Mesendoderm (in vitro differentiated cells): ENCODE results near the gene STPG3.

Experiments
- DNase-seq: peaks from one replicate; pipeline ENCODE4 v3.0.0; 2013
- H2AK5ac ChIP-seq: 2 replicates; pipeline ENCODE4 v1.6.1; 2013; ENCODE audit warnings: low read length, inconsistent platforms
- H2BK120ac ChIP-seq: 2 replicates; pipeline ENCODE4 v1.6.1; 2013; ENCODE audit warnings: low read depth, mild to moderate bottlenecking, low read length, moderate library complexity, mixed read lengths
- H2BK15ac ChIP-seq: replicated peaks from 2 replicates; pipeline ENCODE4 v1.6.1; 2013; ENCODE audit warnings: low read depth, mild to moderate bottlenecking, moderate library complexity
- H2BK5ac ChIP-seq: 2 replicates; pipeline ENCODE4 v1.6.1; 2013; ENCODE audit warnings: low read length, inconsistent platforms
- H3K18ac ChIP-seq: 2 replicates; pipeline ENCODE4 v1.6.1; 2013; ENCODE audit warnings: mild to moderate bottlenecking, low read length, mixed read lengths
- H3K23ac ChIP-seq: one replicate; pipeline ENCODE4 v1.6.1; 2013; ENCODE audit warnings: low read length
- H3K27ac ChIP-seq: 2 replicates; pipeline ENCODE4 v1.5.1; 2013; ENCODE audit warnings: low read depth, mild to moderate bottlenecking, inconsistent platforms, low read length, moderate library complexity
- H3K27me3 ChIP-seq: 2 replicates; pipeline ENCODE4 v1.6.1; 2013; ENCODE audit warnings: low read length, control low read depth, mild to moderate bottlenecking, inconsistent platforms; ENCODE audit not compliant: insufficient read depth, poor library complexity
- H3K36me3 ChIP-seq: 2 replicates; pipeline ENCODE4 v1.6.1; 2013; ENCODE audit warnings: low read length, inconsistent platforms; ENCODE audit not compliant: control insufficient read depth, insufficient read depth
- H3K4ac ChIP-seq: one replicate; pipeline ENCODE4 v1.6.1; 2013; ENCODE audit warnings: low read depth, mild to moderate bottlenecking, low read length, moderate library complexity
- H3K4me1 ChIP-seq: 2 replicates; pipeline ENCODE4 v1.6.1; 2013; ENCODE audit warnings: low read depth, low read length, inconsistent platforms; ENCODE audit not compliant: control insufficient read depth
- H3K4me2 ChIP-seq: 2 replicates; pipeline ENCODE4 v1.6.1; 2013; ENCODE audit warnings: low read length
- H3K4me3 ChIP-seq: 2 replicates; pipeline ENCODE4 v1.5.1; 2013; ENCODE audit warnings: mild to moderate bottlenecking, low read length
- H3K56ac ChIP-seq: one replicate; pipeline ENCODE4 v1.6.1; 2013; ENCODE audit warnings: low read length
- H3K79me1 ChIP-seq: 2 replicates; pipeline ENCODE4 v1.6.1; 2013; ENCODE audit warnings: low read length, inconsistent platforms
- H3K79me2 ChIP-seq: 2 replicates; pipeline ENCODE4 v1.6.1; 2013; ENCODE audit warnings: mild to moderate bottlenecking, low read length; ENCODE audit not compliant: control insufficient read depth, insufficient read depth
- H3K9ac ChIP-seq: 2 replicates; pipeline ENCODE4 v1.6.1; 2013; ENCODE audit warnings: low read length, inconsistent platforms
- H4K5ac ChIP-seq: one replicate; pipeline ENCODE4 v1.6.1; 2013; ENCODE audit warnings: low read length
- H4K8ac ChIP-seq: one replicate; pipeline ENCODE4 v1.6.1; 2013; ENCODE audit warnings: low read depth, mild to moderate bottlenecking, control low read depth, low read length, moderate library complexity
- WGBS: extraction: QIAGEN DNeasy Blood & Tissue Kit; methylation state at CpG from one replicate; pipeline ENCODE4 v1.1.7; 2013; ENCODE audit warnings: low lambda C conversion rate, missing lambda C conversion rate; ENCODE audit not compliant: insufficient coverage; ENCODE audit errors: extremely low coverage; 5-methylcytosine and 5-hydroxymethylcytosine counted together

Gene STPG3

GRCh38 chr9:137262909-137263285, 11.8 kb downstream of the STPG3 start:
- no CpG with 5 or more reads among the region's 24 CpGs for WGBS
- no peak for DNase-seq

GRCh38 chr9:137263506-137263905, 12.4 kb downstream of the STPG3 start:
- Histone ChIP-seq H2BK120ac (no peak overlapping the region), H3K4me2 (no peak overlapping the region), H4K5ac (no peak overlapping the region), H4K8ac (no peak overlapping the region), H3K56ac (no peak overlapping the region), H2BK15ac (no peak overlapping the region), H3K79me1 (no peaks in the 10 kb centered on the region), H3K18ac (no peak overlapping the region), H2BK5ac (no peak overlapping the region), H2AK5ac (no peak overlapping the region), H3K4me3 (no peak overlapping the region), H3K27ac (no peak overlapping the region), H3K9ac (no peak overlapping the region), H3K27me3 (no peaks in the 10 kb centered on the region), H3K79me2 (no peaks in the 10 kb centered on the region), H3K36me3 (peaks cover 11% of the 10 kb centered on the region), H3K4me1 (no peaks in the 10 kb centered on the region), H3K4ac (no peak overlapping the region), H3K23ac (no peak overlapping the region)
- no peak for DNase-seq
- WGBS, result no CpG with 5 or more reads among the region's 10 CpGs

More at GRCh38 chr9:137262909-137263285, 11.8 kb downstream of the STPG3 start:
- H3K18ac ChIP-seq, result no peak overlapping the region
- no peak overlapping the region for H2BK120ac ChIP-seq
- no peak overlapping the region for H2BK5ac ChIP-seq
- H4K5ac ChIP-seq, result no peak overlapping the region
- no peak overlapping the region for H2AK5ac ChIP-seq
- H3K4me2 ChIP-seq, result no peak overlapping the region
- H3K79me1 ChIP-seq, result no peaks in the 10 kb centered on the region
- no peak overlapping the region for H3K9ac ChIP-seq
- no peak overlapping the region for H2BK15ac ChIP-seq
- no peak overlapping the region for H3K23ac ChIP-seq
- peaks cover 11% of the 10 kb centered on the region for H3K36me3 ChIP-seq
- no peak overlapping the region for H3K56ac ChIP-seq
- no peak overlapping the region for H4K8ac ChIP-seq
- no peaks in the 10 kb centered on the region for H3K79me2 ChIP-seq
- no peaks in the 10 kb centered on the region for H3K27me3 ChIP-seq
- H3K4me3 ChIP-seq, result no peak overlapping the region
- no peaks in the 10 kb centered on the region for H3K4me1 ChIP-seq
- H3K27ac ChIP-seq, result no peak overlapping the region
- H3K4ac ChIP-seq, result no peak overlapping the region

GRCh38 chr9:137264067-137264466, 13.0 kb downstream of the STPG3 start:
- no peak overlapping the region for H3K4ac ChIP-seq
- DNase-seq, result no peak
- H3K79me1 ChIP-seq, result peaks cover 2% of the 10 kb centered on the region
- H2BK15ac ChIP-seq, result no peak overlapping the region
- no peak overlapping the region for H3K4me3 ChIP-seq
- H3K23ac ChIP-seq, result no peak overlapping the region
- H3K56ac ChIP-seq, result no peak overlapping the region
- H3K4me2 ChIP-seq, result no peak overlapping the region
- no peak overlapping the region for H2AK5ac ChIP-seq
- peaks cover 13% of the 10 kb centered on the region for H3K36me3 ChIP-seq
- H2BK120ac ChIP-seq, result no peak overlapping the region
- no peak overlapping the region for H3K18ac ChIP-seq
- H4K8ac ChIP-seq, result no peak overlapping the region
- no CpG with 5 or more reads among the region's 22 CpGs for WGBS
- no peaks in the 10 kb centered on the region for H3K79me2 ChIP-seq
- no peak overlapping the region for H3K9ac ChIP-seq
- no peak overlapping the region for H2BK5ac ChIP-seq
- no peaks in the 10 kb centered on the region for H3K27me3 ChIP-seq
- H3K27ac ChIP-seq, result no peak overlapping the region
- no peak overlapping the region for H4K5ac ChIP-seq
- H3K4me1 ChIP-seq, result no peaks in the 10 kb centered on the region

GRCh38 chr9:137265496-137266161, 14.5 kb downstream of the STPG3 start:
- H3K4me2 ChIP-seq, result no peak overlapping the region
- H3K4me3 ChIP-seq, result no peak overlapping the region
- no peaks in the 10 kb centered on the region for H3K4me1 ChIP-seq
- H2BK120ac ChIP-seq, result no peak overlapping the region
- peaks cover 12% of the 10 kb centered on the region for H3K36me3 ChIP-seq
- H2BK5ac ChIP-seq, result no peak overlapping the region
- H4K8ac ChIP-seq, result no peak overlapping the region
- WGBS, result no CpG with 5 or more reads among the region's 29 CpGs
- H3K56ac ChIP-seq, result no peak overlapping the region
- H3K79me2 ChIP-seq, result no peaks in the 10 kb centered on the region
- H2BK15ac ChIP-seq, result no peak overlapping the region
- peaks cover 2% of the 10 kb centered on the region for H3K79me1 ChIP-seq
- H3K27ac ChIP-seq, result no peak overlapping the region
- no peak overlapping the region for H3K4ac ChIP-seq
- no peak overlapping the region for H2AK5ac ChIP-seq
- no peak overlapping the region for H3K9ac ChIP-seq
- no peak overlapping the region for H3K23ac ChIP-seq
- H3K18ac ChIP-seq, result no peak overlapping the region
- no peaks in the 10 kb centered on the region for H3K27me3 ChIP-seq
- DNase-seq, result no peak
- H4K5ac ChIP-seq, result no peak overlapping the region

GRCh38 chr9:137266162-137266527, 15.1 kb downstream of the STPG3 start:
- WGBS, result no CpG with 5 or more reads among the region's 15 CpGs
- peaks cover 12% of the 10 kb centered on the region for H3K36me3 ChIP-seq

More at GRCh38 chr9:137266162-137266527, 15.1 kb downstream of the STPG3 start:
- H3K4me3 ChIP-seq, result no peak overlapping the region
- no peak overlapping the region for H3K4me2 ChIP-seq
- no peak overlapping the region for H4K5ac ChIP-seq
- no peaks in the 10 kb centered on the region for H3K4me1 ChIP-seq
- H2AK5ac ChIP-seq, result no peak overlapping the region
- no peak overlapping the region for H3K18ac ChIP-seq
- no peak overlapping the region for H3K4ac ChIP-seq
- no peaks in the 10 kb centered on the region for H3K27me3 ChIP-seq
- H3K56ac ChIP-seq, result no peak overlapping the region
- no peak overlapping the region for H3K27ac ChIP-seq
- H3K9ac ChIP-seq, result no peak overlapping the region
- no peak overlapping the region for H2BK120ac ChIP-seq
- H4K8ac ChIP-seq, result no peak overlapping the region
- peaks cover 2% of the 10 kb centered on the region for H3K79me1 ChIP-seq
- H3K79me2 ChIP-seq, result no peaks in the 10 kb centered on the region
- H3K23ac ChIP-seq, result no peak overlapping the region
- no peak overlapping the region for H2BK15ac ChIP-seq
- no peak overlapping the region for H2BK5ac ChIP-seq
- DNase-seq, result no peak
